ENCODE results near the gene GREB1. TPM values are rescaled to one million over a fixed set of nuclear protein-coding genes. Genes with fewer than 3 reads are reported as not detected.

The GREB1 gene
- total RNA-seq, 1 experiment from 2014 or later, result 1.3 TPM

GRCh38 chr2:11552260-11552638 is 18.4 kb downstream of the GREB1 start:
- H3K27ac ChIP-seq (ENCODE audit: low read depth, low read length, poor library complexity, severe bottlenecking), result no peak overlapping the region
- TF ChIP-seq EZH2 (IDR thresholded peaks at IDR 0.05; ENCODE audit: borderline replicate concordance, low read depth, low read length, poor library complexity, severe bottlenecking) (no peak), CTCF (conservative IDR thresholded peaks at IDR 0.05; ENCODE audit: low read depth, low read length) (no peak)
- H3K9me3 ChIP-seq (ENCODE audit: low read depth, low read length, poor library complexity, severe bottlenecking), result no peaks in the 10 kb centered on the region
- POLR2A ChIA-PET (ENCODE audit: low non-redundant PET), result no interaction called here
- no peaks in the 10 kb centered on the region for H3K4me1 ChIP-seq (ENCODE audit: insufficient read depth, low read length, poor library complexity, severe bottlenecking)
- DNase-seq (ENCODE audit: low spot score), result no peak
- H3K27me3 ChIP-seq (replicated peaks; ENCODE audit: insufficient read depth, low read depth, low read length, poor library complexity), result peaks cover 17% of the 10 kb centered on the region
- no TSS peak for BruUV-seq (replicated peaks)
- intact Hi-C loops (cut with micrococcal nuclease; ENCODE audit: unreplicated experiment), result no loop called here
- H3K4me3 ChIP-seq (ENCODE audit: low read depth, low read length, poor library complexity, severe bottlenecking), result no peak overlapping the region
- no peaks in the 10 kb centered on the region for H3K36me3 ChIP-seq (ENCODE audit: insufficient read depth, low read length, poor library complexity, severe bottlenecking)
- CTCF ChIA-PET, result no interaction called here

GRCh38 chr2:11553661-11554398 is 20.0 kb downstream of the GREB1 start:
- no TSS peak for BruUV-seq (replicated peaks)
- Histone ChIP-seq H3K4me3 (ENCODE audit: low read depth, low read length, poor library complexity, severe bottlenecking) (no peak overlapping the region), H3K9me3 (ENCODE audit: low read depth, low read length, poor library complexity, severe bottlenecking) (no peaks in the 10 kb centered on the region), H3K36me3 (ENCODE audit: insufficient read depth, low read length, poor library complexity, severe bottlenecking) (no peaks in the 10 kb centered on the region), H3K4me1 (ENCODE audit: insufficient read depth, low read length, poor library complexity, severe bottlenecking) (no peaks in the 10 kb centered on the region), H3K27ac (ENCODE audit: low read depth, low read length, poor library complexity, severe bottlenecking) (no peak overlapping the region), H3K27me3 (replicated peaks; ENCODE audit: insufficient read depth, low read depth, low read length, poor library complexity) (peaks cover 22% of the 10 kb centered on the region)
- intact Hi-C loops (cut with micrococcal nuclease; ENCODE audit: unreplicated experiment), result no loop called here
- no peak for DNase-seq (ENCODE audit: low spot score)
- TF ChIP-seq EZH2 (IDR thresholded peaks at IDR 0.05; ENCODE audit: borderline replicate concordance, low read depth, low read length, poor library complexity, severe bottlenecking) (no peak), CTCF (conservative IDR thresholded peaks at IDR 0.05; ENCODE audit: low read depth, low read length) (no peak)
- ChIA-PET CTCF (no interaction called here), POLR2A (ENCODE audit: low non-redundant PET) (no interaction called here)

DNA sequence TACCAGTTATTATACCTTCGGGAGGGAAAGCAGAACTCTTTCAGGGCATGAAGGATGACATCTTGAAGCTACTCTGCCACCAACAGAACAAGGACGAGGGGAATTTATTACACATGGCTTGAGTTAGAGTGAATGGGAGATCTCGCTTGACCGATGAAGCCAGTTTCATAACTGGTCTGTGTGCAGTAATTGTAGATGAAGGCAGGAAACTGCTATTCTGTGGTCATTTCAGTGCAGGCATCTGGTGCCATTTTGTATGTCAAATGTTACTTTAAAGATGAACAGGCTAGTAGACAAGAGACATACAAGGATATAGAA is 20.5 kb downstream of the GREB1 start:
- Histone ChIP-seq H3K27ac (ENCODE audit: low read depth, low read length, poor library complexity, severe bottlenecking) (no peak overlapping the region), H3K9me3 (ENCODE audit: low read depth, low read length, poor library complexity, severe bottlenecking) (no peaks in the 10 kb centered on the region), H3K4me3 (ENCODE audit: low read depth, low read length, poor library complexity, severe bottlenecking) (no peak overlapping the region), H3K27me3 (replicated peaks; ENCODE audit: insufficient read depth, low read depth, low read length, poor library complexity) (peaks cover 22% of the 10 kb centered on the region), H3K36me3 (ENCODE audit: insufficient read depth, low read length, poor library complexity, severe bottlenecking) (no peaks in the 10 kb centered on the region), H3K4me1 (ENCODE audit: insufficient read depth, low read length, poor library complexity, severe bottlenecking) (no peaks in the 10 kb centered on the region)
- BruUV-seq (replicated peaks), result no TSS peak
- CTCF ChIA-PET, result no interaction called here
- intact Hi-C loops (cut with micrococcal nuclease; ENCODE audit: unreplicated experiment), result no loop called here
- DNase-seq (ENCODE audit: low spot score), result no peak
- TF ChIP-seq EZH2 (IDR thresholded peaks at IDR 0.05; ENCODE audit: borderline replicate concordance, low read depth, low read length, poor library complexity, severe bottlenecking), result no peak
- no peak for TF ChIP-seq CTCF (conservative IDR thresholded peaks at IDR 0.05; ENCODE audit: low read depth, low read length)
- POLR2A ChIA-PET (ENCODE audit: low non-redundant PET), result no interaction called here
